ENCODE data around the gene SMG5. TPM values are rescaled to one million over a fixed set of nuclear protein-coding genes. Genes with fewer than 3 reads are reported as not detected.

SMG5 gene
- polyA plus RNA-seq, 6 donors from 2014 or later, result 8.3 to 30.9 (median 12.6) TPM

DNA sequence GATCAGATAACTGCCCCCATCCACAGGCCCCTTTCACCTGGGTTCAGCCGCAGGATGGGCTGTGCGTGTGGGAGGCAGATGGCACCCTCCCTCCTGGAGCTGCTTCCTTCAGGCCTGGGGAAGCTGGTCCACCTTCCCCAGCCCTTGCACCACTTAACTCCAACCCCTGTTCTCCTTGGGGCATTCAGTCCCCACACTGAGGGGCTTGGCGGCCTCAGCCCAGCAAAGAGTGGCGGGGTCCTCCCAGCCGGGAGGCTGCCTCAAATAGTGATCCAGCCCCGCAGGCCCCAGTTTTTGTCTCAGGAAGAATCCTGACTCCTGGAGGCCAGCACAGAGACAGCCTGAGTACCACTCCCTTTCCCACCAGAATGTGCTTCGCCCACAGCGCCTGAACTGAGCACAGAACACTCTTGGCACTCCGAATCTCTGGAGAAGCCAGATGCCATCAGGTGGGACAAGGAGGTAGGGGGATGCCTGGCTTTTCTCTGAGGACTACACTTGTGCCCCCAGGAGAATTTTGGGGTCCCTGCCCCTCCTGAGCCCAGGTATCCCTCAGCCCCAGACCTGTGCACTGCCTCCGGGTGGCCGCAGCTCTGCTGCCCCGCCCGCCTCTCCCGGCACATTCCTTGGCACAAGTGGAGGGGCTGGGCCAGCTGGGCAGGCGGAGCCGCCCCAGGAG lies 35.7 kb downstream of the SMG5 start:
- Mint-ChIP-seq H3K27me3 (peaks cover 0 to 23% (median 10%) of the 10 kb centered on the region in 3 donors), H3K27ac (no peak overlapping the region), H3K4me3 (no peak overlapping the region), H3K4me1 (peaks cover 13 to 20% (median 16%) of the 10 kb centered on the region in 3 donors), H3K9me3 (no peaks in the 10 kb centered on the region), H3K36me3 (peaks cover 0 to 8% of the 10 kb centered on the region in 2 donors)
- no peak for DNase-seq
- ATAC-seq (ENCODE audit: low read depth in 2 of 2), result no peak

DNA sequence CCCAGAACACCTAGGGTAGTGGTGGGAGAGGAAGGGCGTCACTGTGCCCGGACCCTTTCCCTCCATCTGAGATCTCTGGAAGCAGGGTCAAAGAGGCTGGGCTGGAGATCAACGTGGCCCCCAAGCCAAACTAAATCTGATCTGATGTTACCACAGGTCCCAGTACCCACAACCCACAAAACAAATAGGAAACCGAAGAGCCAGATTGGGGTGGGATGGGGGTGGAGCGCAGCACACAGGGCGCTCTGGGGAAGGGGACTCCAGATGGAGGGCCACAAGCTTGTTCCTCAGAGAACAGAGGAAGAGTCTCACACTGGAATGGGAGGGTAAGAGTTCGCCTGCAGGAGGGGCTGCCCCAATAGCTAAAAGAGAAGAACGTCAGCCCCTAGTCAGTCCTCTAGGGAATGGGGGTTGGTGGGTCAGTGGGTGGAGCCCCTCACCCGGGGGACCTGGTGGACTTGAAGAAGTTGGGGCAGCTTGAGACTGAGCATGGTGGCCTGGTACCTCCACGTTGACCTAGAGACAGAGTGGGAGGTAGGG lies 36.3 kb downstream of the SMG5 start:
- Mint-ChIP-seq H3K4me1 (peaks cover 13 to 20% (median 16%) of the 10 kb centered on the region in 3 donors), H3K27me3 (peaks cover 0 to 23% (median 10%) of the 10 kb centered on the region in 3 donors), H3K36me3 (peaks cover 0 to 8% of the 10 kb centered on the region in 2 donors), H3K9me3 (no peaks in the 10 kb centered on the region), H3K27ac (no peak overlapping the region), H3K4me3 (peak overlapping the region in 6 of 8 donors; percentile 36 to 85 (median 54))
- ATAC-seq (ENCODE audit: low read depth in 2 of 2) (no peak), DNase-seq (no peak)

DNA sequence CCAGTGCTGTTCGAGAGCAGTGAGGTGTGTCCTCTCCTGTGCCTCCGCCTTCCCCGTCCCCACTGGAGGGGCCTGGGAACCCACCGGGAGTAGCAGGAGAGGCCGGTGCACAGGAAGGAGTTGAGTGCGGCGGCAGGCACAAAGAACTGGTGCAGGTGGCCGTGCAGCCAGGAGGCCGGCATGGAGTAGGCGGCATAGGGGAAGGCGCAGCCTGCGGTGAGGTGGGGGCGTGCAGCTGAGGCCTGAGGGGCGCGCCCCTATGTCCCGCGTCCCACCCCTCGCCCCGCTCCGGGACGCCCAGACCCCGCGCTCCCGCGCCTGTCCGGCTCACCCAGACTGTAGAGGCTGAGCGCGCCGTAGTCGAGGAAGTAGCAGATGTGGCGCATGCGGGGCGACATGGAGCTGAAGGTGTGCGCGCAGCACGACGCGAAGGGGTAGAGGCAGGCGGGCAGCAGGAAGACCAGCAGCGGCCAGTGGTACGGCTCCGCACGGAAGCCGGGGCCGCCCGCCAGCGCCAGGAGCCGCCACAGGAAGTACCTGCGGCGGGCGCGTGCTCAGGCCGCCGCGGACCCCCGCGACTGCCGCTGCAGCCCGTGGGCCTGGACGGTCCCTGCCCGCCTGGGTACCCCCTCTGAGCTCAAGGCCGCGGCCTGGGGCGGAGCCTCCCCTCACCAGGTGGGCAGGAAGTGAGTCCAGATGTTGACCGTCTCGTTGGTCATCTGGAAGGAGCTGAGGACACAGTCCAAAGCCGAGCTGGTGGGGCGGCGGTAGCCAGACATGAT lies 37.0 kb downstream of the SMG5 start:
- Mint-ChIP-seq H3K9me3 (no peaks in the 10 kb centered on the region), H3K27me3 (peaks cover 0 to 23% (median 10%) of the 10 kb centered on the region in 3 donors), H3K27ac (peak overlapping the region in 1 of 6 donors; percentile 30), H3K4me3 (peak overlapping the region; percentile 66 to 90 (median 82)), H3K36me3 (peaks cover 0 to 6% of the 10 kb centered on the region in 2 donors), H3K4me1 (peaks cover 13 to 20% (median 16%) of the 10 kb centered on the region in 3 donors)
- DNase-seq (peak; percentile 19), ATAC-seq (ENCODE audit: low read depth in 2 of 2) (peak; percentile 63 to 70)

DNA sequence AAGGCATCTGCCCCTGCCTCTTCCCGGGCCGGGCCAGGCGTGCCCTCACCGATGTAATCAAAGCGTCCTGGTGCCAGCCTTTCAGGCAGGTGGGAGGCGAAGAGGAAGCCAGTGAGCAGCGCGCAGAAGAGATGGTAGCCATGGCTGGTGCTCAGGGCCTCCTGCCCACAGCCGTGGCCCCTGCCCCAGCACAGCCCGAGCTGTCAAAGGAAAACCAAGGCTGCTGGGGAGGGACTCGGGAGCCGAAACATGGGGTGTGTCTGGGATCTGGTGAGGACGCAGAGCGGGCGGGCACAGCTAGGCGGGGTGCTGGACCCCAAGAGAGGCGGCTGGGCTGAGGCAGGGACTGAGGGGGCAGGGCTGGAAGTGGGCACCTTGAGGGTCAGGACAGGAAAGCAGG lies 37.9 kb downstream of the SMG5 start:
- Mint-ChIP-seq H3K4me3 (peak overlapping the region; percentile 51 to 86 (median 78)), H3K4me1 (peaks cover 13 to 20% (median 16%) of the 10 kb centered on the region in 3 donors), H3K36me3 (peaks cover 3 to 5% of the 10 kb centered on the region in 2 donors), H3K27ac (peak overlapping the region in 2 of 6 donors; percentile 41 to 53), H3K9me3 (no peaks in the 10 kb centered on the region), H3K27me3 (peaks cover 0 to 23% (median 10%) of the 10 kb centered on the region in 3 donors)
- ATAC-seq (ENCODE audit: low read depth in 2 of 2) (no peak), DNase-seq (no peak)

DNA sequence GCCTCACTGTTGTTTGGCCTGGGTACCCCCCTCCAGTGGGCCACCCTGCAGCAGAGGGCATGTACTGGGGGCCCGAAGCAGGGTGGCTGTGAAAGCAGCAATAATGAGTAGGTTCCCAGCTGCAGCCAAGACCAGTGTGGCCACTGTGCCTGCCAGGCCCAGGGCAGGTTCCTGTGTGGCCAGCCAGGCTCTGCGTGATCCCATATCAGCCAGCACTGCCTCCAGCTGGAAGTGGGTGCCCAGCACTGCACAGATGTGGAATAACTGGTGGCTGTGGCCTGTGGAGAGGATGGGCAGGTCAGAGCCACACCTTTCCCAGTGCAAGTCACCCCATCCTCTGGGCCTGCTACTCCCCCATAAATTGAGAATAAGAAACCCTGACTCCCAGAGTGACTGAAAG lies 38.5 kb downstream of the SMG5 start:
- Mint-ChIP-seq H3K9me3 (no peaks in the 10 kb centered on the region), H3K27ac (peak overlapping the region in 2 of 6 donors; percentile 41 to 53), H3K4me1 (peaks cover 13 to 20% (median 16%) of the 10 kb centered on the region in 3 donors), H3K27me3 (peaks cover 0 to 23% (median 10%) of the 10 kb centered on the region in 3 donors), H3K4me3 (peak overlapping the region in 2 of 8 donors; percentile 66 to 85), H3K36me3 (peaks cover 4 to 11% of the 10 kb centered on the region in 2 donors)
- ATAC-seq (ENCODE audit: low read depth in 2 of 2) (no peak), DNase-seq (no peak)

DNA sequence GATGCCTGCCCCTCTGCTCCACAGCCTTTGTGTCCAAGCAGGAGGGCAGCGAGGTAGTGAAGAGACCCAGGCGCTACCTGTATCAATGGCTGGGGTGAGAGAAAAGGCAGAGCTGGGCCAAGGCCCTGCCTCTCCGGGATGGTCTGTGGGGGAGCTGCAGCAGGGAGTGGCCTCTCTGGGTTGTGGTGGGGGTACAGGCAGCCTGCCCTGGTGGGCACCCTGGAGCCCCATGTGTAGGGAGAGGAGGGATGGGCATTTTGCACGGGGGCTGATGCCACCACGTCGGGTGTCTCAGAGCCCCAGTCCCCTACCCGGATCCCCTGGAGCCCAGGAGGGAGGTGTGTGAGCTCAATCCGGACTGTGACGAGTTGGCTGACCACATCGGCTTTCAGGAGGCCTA lies 39.9 kb downstream of the SMG5 start:
- Mint-ChIP-seq H3K9me3 (no peaks in the 10 kb centered on the region), H3K4me3 (no peak overlapping the region), H3K27me3 (peaks cover 0 to 23% (median 10%) of the 10 kb centered on the region in 3 donors), H3K4me1 (peaks cover 13 to 20% (median 16%) of the 10 kb centered on the region in 3 donors), H3K27ac (peak overlapping the region in 1 of 6 donors; percentile 74), H3K36me3 (peaks cover 4 to 19% of the 10 kb centered on the region in 2 donors)
- ATAC-seq (ENCODE audit: low read depth in 2 of 2) (no peak), DNase-seq (no peak)

DNA sequence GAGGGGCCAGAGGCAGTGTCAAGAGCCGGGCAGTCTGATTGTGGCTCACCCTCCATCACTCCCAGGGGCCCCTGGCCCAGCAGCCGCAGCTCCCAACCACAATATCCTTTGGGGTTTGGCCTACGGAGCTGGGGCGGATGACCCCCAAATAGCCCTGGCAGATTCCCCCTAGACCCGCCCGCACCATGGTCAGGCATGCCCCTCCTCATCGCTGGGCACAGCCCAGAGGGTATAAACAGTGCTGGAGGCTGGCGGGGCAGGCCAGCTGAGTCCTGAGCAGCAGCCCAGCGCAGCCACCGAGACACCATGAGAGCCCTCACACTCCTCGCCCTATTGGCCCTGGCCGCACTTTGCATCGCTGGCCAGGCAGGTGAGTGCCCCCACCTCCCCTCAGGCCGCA lies 40.7 kb downstream of the SMG5 start, which contains the start of gene BGLAP:
BGLAP (plus strand) TSS at position 259 of the 400 bp plus-strand sequence; CDS start at position 307, 48 bp downstream.
- Mint-ChIP-seq H3K4me1 (peaks cover 13 to 20% (median 16%) of the 10 kb centered on the region in 3 donors), H3K27ac (peak within 1 kb of the TSS in 1 of 6 donors; percentile 74), H3K4me3 (no peak within 1 kb of the TSS), H3K36me3 (peaks cover 4 to 23% of the 10 kb centered on the region in 2 donors), H3K9me3 (no peaks in the 10 kb centered on the region), H3K27me3 (peaks cover 0 to 23% (median 10%) of the 10 kb centered on the region in 3 donors)
- DNase-seq, result no peak
- ATAC-seq (ENCODE audit: low read depth in 2 of 2), result no peak

DNA sequence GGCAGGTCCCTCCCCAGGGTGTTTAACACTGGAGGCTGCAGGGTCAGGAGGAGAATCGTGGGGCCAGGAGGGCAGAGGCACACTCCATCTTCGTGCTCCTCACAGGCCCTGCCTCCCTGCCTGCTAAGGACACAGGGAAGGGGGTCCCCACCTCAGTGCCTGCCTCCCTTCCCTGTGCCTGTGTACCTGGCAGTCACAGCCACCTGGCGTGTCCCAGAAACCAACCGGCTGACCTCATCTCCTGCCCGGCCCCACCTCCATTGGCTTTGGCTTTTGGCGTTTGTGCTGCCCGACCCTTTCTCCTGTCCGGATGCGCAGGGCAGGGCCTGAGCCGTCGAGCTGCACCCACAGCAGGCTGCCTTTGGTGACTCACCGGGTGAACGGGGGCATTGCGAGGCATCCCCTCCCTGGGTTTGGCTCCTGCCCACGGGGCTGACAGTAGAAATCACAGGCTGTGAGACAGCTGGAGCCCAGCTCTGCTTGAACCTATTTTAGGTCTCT lies 41.3 kb downstream of the SMG5 start:
- Mint-ChIP-seq H3K9me3 (no peaks in the 10 kb centered on the region), H3K4me3 (no peak overlapping the region), H3K27ac (no peak overlapping the region), H3K4me1 (peaks cover 13 to 18% (median 16%) of the 10 kb centered on the region in 3 donors), H3K36me3 (peaks cover 4 to 25% of the 10 kb centered on the region in 2 donors), H3K27me3 (peaks cover 0 to 23% (median 10%) of the 10 kb centered on the region in 3 donors)
- ATAC-seq (ENCODE audit: low read depth in 2 of 2), result no peak
- no peak for DNase-seq

DNA sequence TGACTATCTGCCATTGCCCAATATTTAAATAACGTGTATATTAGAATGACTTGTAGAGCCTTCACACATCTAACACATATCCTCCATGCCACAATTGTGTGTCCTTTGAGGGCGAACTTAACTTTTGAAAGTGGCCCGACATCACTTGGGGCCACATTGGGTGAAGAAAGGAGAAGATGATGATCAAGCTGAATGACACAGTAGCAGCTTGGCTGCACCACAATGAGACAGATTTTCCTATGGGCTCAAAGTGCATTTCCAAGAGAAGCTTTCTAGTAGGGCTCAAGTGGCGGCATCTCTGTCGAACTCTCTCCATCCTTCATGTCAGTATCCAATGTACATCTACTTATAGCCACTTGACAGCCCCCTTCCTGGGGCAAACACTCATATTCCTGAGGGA lies 44.4 kb downstream of the SMG5 start:
- H3K9me3 Mint-ChIP-seq, result no peaks in the 10 kb centered on the region
- H3K4me1 Mint-ChIP-seq, result peaks cover 0 to 1% (median 0%) of the 10 kb centered on the region in 3 donors
- ATAC-seq (ENCODE audit: low read depth in 2 of 2), result no peak
- no peak overlapping the region for H3K4me3 Mint-ChIP-seq
- H3K36me3 Mint-ChIP-seq, result peaks cover 4 to 25% of the 10 kb centered on the region in 2 donors
- no peaks in the 10 kb centered on the region for H3K27me3 Mint-ChIP-seq
- no peak for DNase-seq
- H3K27ac Mint-ChIP-seq, result no peak overlapping the region

DNA sequence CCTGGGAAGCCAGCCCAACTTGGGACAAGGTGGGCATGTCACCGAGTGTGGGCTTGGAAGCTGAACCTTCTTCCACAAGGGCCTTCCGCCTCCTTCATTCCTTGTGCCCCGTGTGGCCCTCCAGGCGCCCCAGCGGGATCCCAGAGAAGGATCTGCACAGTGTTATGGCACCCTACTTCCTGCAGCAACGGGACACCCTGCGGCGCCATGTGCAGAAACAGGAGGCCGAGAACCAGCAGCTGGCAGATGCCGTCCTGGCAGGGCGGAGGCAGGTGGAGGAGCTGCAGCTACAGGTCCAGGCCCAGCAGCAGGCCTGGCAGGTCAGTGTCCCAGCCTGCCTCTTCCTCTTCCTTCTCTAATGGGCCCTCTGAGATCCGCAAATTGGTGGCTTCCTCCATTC lies 46.5 kb downstream of the SMG5 start:
- peaks cover 0 to 1% (median 0%) of the 10 kb centered on the region in 3 donors for H3K4me1 Mint-ChIP-seq
- no peaks in the 10 kb centered on the region for H3K9me3 Mint-ChIP-seq
- H3K27me3 Mint-ChIP-seq, result no peaks in the 10 kb centered on the region
- H3K36me3 Mint-ChIP-seq, result peaks cover 4 to 25% of the 10 kb centered on the region in 2 donors
- DNase-seq (no peak), ATAC-seq (ENCODE audit: low read depth in 2 of 2) (no peak)
- no peak overlapping the region for H3K27ac Mint-ChIP-seq
- no peak overlapping the region for H3K4me3 Mint-ChIP-seq

DNA sequence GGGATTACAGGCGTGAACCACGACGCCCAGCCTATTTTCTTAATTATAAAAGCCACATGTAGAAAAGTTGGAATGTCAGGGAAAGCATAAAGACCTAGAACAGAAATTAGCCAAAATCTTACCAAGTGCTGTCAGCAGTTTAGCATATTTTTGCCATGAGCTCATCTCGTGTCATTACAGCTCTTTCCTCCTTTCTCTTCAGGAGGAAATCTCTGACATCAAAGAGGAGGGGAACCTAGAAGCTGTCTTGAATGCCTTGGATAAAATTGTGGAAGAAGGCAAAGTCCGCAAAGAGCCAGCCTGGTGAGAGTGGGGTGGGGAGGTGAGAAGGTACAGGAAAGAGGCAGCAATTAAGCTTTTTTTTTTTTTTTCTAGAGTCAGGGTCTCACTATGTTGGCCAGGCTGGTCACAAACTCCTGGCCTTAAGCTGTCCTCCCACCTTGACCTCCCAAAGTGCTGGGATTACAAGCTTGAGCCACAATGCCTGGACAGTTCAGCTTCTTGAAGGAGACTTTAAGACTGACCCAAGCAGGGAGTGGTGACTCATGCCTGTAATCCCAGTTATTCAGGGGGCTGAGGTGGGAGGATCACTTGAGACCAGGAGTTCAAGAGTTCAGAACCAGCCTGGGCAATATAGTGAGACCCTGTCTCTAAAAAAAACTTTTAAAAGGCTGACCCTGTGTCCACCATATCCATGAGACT lies 49.0 kb downstream of the SMG5 start:
- Mint-ChIP-seq H3K9me3 (no peaks in the 10 kb centered on the region), H3K27me3 (no peaks in the 10 kb centered on the region), H3K36me3 (peaks cover 0 to 13% of the 10 kb centered on the region in 2 donors), H3K27ac (no peak overlapping the region), H3K4me1 (peaks cover 0 to 1% (median 0%) of the 10 kb centered on the region in 3 donors), H3K4me3 (peak overlapping the region in 2 of 8 donors; percentile 6 to 35)
- DNase-seq (no peak), ATAC-seq (ENCODE audit: low read depth in 2 of 2) (no peak)

DNA sequence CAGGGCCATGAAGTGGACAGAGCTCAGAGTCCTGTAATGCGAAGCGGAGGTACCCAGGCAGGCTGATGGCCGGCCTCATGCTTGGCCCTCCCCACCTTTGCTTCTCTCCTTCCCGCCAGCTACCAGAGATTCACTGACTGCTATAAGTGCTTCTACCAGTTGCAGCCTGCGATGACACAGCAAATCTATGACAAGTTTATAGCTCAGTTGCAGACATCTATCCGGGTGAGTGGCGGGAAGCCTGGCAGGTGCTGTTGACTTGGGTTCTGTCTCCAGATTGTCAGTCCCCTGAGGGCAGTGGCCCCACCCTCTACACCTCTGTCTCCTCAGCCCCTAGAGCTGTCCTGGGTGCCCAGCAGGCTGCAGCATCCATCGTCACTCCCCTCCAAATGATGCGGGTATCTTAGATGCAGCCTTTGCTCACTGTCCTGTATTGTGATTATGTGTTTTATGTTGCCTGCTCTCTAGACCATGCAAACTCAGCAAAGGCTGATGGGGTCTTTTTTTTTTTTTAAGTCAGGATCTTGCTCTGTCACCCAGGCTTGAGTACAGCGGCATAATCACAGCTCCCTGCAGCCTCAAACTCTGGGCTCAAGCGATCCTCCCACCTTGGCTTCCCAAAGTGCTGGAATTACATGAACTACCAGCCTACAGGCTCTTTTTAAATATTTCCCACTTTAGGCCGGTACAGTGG lies 50.3 kb downstream of the SMG5 start:
- H3K9me3 Mint-ChIP-seq, result no peaks in the 10 kb centered on the region
- H3K27me3 Mint-ChIP-seq, result no peaks in the 10 kb centered on the region
- H3K4me3 Mint-ChIP-seq, result no peak overlapping the region
- peaks cover 0 to 1% (median 0%) of the 10 kb centered on the region in 3 donors for H3K4me1 Mint-ChIP-seq
- peak overlapping the region in 1 of 6 donors; percentile 63 for H3K27ac Mint-ChIP-seq
- peaks cover 0 to 12% of the 10 kb centered on the region in 2 donors for H3K36me3 Mint-ChIP-seq
- DNase-seq (no peak), ATAC-seq (ENCODE audit: low read depth in 2 of 2) (no peak)
